HG03558 (cell line): ENCODE results near the gene DOCK7.
"Not testable (repeated sequence)": the region's sequence is repeated elsewhere in the genome, so short reads cannot be mapped to it uniquely, and the experiment has no call there.

Experiments used
- ATAC-seq: cut with Tn5 transposase; IDR thresholded peaks from one replicate; pipeline ENCODE4 v1.9.1; 2021; ENCODE audit warnings: moderate number of reproducible peaks; ENCODE audit not compliant: unreplicated experiment; ENCODE audit errors: extremely low read depth

DOCK7 gene

GRCh38 chr1:62687903-62688686 lies at the start of gene DOCK7:
Gene DOCK7 (minus strand): TSS chr1:62688386. CDS start chr1:62688264, 122 bp downstream.
- ATAC-seq, result peak; percentile 45

GRCh38 chr1:62735491-62736171 lies 47.4 kb upstream of the DOCK7 start:
- no peak for ATAC-seq

GRCh38 chr1:62732331-62732730 lies 44.1 kb upstream of the DOCK7 start:
- no peak for ATAC-seq

- no peak for ATAC-seq
Measured at GRCh38 chr1:62728963-62729362, 40.8 kb upstream of the DOCK7 start.

GRCh38 chr1:62727656-62728407 lies 39.6 kb upstream of the DOCK7 start:
- no peak for ATAC-seq

- ATAC-seq, result no peak
Measured at GRCh38 chr1:62726011-62726442, 37.8 kb upstream of the DOCK7 start.

GRCh38 chr1:62725255-62725654 lies 37.1 kb upstream of the DOCK7 start:
- ATAC-seq, result no peak

- ATAC-seq, result no peak
Measured at GRCh38 chr1:62724430-62724829, 36.2 kb upstream of the DOCK7 start.

- no peak for ATAC-seq
Measured at GRCh38 chr1:62723883-62724282, 35.7 kb upstream of the DOCK7 start.

- peak; percentile 64 for ATAC-seq
Measured at GRCh38 chr1:62722796-62723195, 34.6 kb upstream of the DOCK7 start.

GRCh38 chr1:62720946-62721554 lies 32.9 kb upstream of the DOCK7 start:
- no peak for ATAC-seq

GRCh38 chr1:62718400-62718799 lies 30.2 kb upstream of the DOCK7 start:
- ATAC-seq, result not testable (repeated sequence)

GRCh38 chr1:62717483-62717882 lies 29.3 kb upstream of the DOCK7 start:
- ATAC-seq, result no peak

- no peak for ATAC-seq
Measured at GRCh38 chr1:62716397-62716796, 28.2 kb upstream of the DOCK7 start.

GRCh38 chr1:62712336-62713243 lies 24.4 kb upstream of the DOCK7 start:
- no peak for ATAC-seq

GRCh38 chr1:62707744-62708120 lies 19.5 kb upstream of the DOCK7 start:
- ATAC-seq, result no peak

GRCh38 chr1:62706985-62707743 lies 19.0 kb upstream of the DOCK7 start:
- no peak for ATAC-seq

- ATAC-seq, result not testable (repeated sequence)
Measured at GRCh38 chr1:62698161-62698560, 10.0 kb upstream of the DOCK7 start.

GRCh38 chr1:62694479-62694878 lies 6.3 kb upstream of the DOCK7 start:
- not testable (repeated sequence) for ATAC-seq
